Measurements from ENCODE around the gene DCP2.

DCP2 gene

GRCh38 chr5:113039229-113039933 is 62.8 kb downstream of the DCP2 start:
- TF ChIP-seq CTCF (conservative IDR thresholded peaks at IDR 0.05) = no peak
- no peak for TF ChIP-seq ZFX (IDR thresholded peaks at IDR 0.05)
- no peak overlapping the region for H3K27ac ChIP-seq

- H3K27ac ChIP-seq = no peak overlapping the region
- no peak for TF ChIP-seq ZFX (IDR thresholded peaks at IDR 0.05)
- TF ChIP-seq CTCF (conservative IDR thresholded peaks at IDR 0.05) = no peak
Observed at GRCh38 chr5:113039934-113040285, 63.3 kb downstream of the DCP2 start.

- H3K27ac ChIP-seq = no peak overlapping the region
- TF ChIP-seq ZFX (IDR thresholded peaks at IDR 0.05) (no peak), CTCF (conservative IDR thresholded peaks at IDR 0.05) (no peak)
Observed at GRCh38 chr5:113040672-113041260, 64.2 kb downstream of the DCP2 start.

GRCh38 chr5:113042491-113043243 is 66.1 kb downstream of the DCP2 start:
- no peak overlapping the region for H3K27ac ChIP-seq
- TF ChIP-seq CTCF (conservative IDR thresholded peaks at IDR 0.05) (no peak), ZFX (IDR thresholded peaks at IDR 0.05) (no peak)

- TF ChIP-seq ZFX (IDR thresholded peaks at IDR 0.05) (no peak), CTCF (conservative IDR thresholded peaks at IDR 0.05) (peak; percentile 43)
- no peak overlapping the region for H3K27ac ChIP-seq
Observed at GRCh38 chr5:113043491-113043931, 66.9 kb downstream of the DCP2 start.

GRCh38 chr5:113044776-113045465 is 68.3 kb downstream of the DCP2 start:
- TF ChIP-seq ZFX (IDR thresholded peaks at IDR 0.05) = no peak
- TF ChIP-seq CTCF (conservative IDR thresholded peaks at IDR 0.05) = no peak
- no peak overlapping the region for H3K27ac ChIP-seq

Measured in C4-2B (cell line).